HG02610 (cell line): ENCODE data around the gene DDO.

Source experiments
- ATAC-seq: cut with Tn5 transposase; IDR thresholded peaks from one replicate; pipeline ENCODE4 v1.9.1; 2021; ENCODE audit warnings: mild to moderate bottlenecking, moderate library complexity; ENCODE audit not compliant: unreplicated experiment

Gene DDO

DNA sequence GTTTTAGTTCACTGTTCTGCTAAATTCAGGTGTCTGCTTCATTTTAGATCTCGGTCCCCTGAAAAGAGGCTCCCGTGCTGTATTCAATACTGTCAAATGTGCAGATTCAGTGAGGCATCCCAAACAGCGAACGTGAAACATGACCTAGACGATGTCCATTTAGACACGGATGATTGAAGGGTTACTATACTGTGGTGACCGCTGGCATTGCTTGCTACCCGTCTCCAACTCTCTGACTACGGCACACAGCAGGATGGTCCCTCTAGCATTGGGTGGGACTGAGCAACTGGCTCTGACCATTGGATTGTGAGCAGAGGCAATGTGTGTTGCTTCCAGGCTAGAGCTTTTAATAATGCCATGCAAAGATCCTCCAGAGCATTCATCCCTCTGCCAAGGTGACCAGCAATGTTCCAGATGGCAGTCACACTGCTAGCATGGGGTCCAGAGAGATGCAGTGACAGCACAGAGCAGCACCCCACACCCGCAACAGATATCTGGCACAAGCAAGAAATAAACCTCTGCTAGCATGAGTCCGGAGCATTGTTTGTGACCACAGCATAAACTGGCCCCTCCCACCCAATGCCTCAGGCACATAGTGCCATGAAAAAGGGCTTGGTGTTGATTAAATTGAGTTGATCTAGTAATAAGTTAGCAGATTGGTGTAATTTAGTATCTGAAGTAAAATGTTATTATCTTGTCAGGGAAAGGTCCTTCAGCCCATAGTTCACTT lies 66.2 kb downstream of the DDO start:
- no peak for ATAC-seq

DNA sequence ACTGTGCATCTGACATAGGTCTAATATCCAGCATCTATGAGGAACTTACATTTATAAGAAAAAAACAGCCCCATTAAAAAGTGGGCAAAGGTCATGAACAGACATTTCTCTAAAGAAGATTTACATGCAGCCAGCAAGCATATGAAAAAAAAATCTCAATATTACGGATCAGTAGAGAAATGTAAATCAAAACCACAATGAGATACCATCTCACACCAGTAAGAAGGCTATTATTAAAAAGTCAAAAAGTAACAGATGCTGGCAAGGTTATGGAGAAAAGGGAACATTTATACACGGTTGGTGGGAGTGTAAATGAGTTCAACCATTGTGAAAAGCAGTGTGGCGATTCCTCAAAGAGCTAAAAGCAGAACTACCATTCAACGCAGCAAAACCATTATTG lies 70.3 kb downstream of the DDO start:
- ATAC-seq, result no peak

DNA sequence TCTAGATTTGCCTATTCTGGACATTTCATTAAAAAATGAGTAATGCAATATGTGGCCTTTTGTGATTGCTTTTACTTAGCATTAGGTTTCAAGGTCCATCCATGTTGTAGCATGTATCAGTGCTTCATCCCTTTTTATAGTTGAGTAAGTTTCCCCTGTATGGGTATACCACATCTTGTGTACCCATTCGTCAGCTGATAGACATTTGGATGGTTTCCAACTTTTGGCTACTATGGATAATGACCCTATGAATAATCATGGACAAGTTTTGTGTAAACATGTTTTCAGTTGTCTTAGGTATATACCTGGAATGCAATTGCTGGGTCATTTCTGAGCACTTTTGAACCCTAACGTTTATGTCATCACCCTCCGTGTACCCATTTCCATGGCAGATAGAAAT lies 72.6 kb downstream of the DDO start:
- ATAC-seq, result no peak
